ENCODE measurements around the gene HERC3.

The HERC3 gene

GRCh38 chr4:88623097-88623496 is 30.8 kb downstream of the HERC3 start:
- no peaks in the 10 kb centered on the region for H3K27me3 ChIP-seq (ENCODE audit: insufficient read depth, poor library complexity, severe bottlenecking)
- H3K4me3 ChIP-seq (replicated peaks; ENCODE audit: insufficient read depth, low read length), result no peak overlapping the region
- TF ChIP-seq GABPA (IDR thresholded peaks at IDR 0.05; ENCODE audit: low read depth), result no peak
- TF ChIP-seq SPI1 (IDR thresholded peaks at IDR 0.05; ENCODE audit: borderline replicate concordance, low read depth), result no peak
- no peak for TF ChIP-seq REST (IDR thresholded peaks at IDR 0.05; ENCODE audit: insufficient replicate concordance, low read depth)
- no peak for TF ChIP-seq CTCF (IDR thresholded peaks at IDR 0.05; ENCODE audit: insufficient read depth, low read length)
- TF ChIP-seq POLR2AphosphoS5 (IDR thresholded peaks at IDR 0.05; ENCODE audit: low read depth), result no peak
- no peak for DNase-seq (ENCODE audit: low read depth in 1 of 2, low spot score in 1 of 2)
- H3K27ac ChIP-seq (replicated peaks), result no peak overlapping the region

GRCh38 chr4:88628746-88629145 is 36.5 kb downstream of the HERC3 start:
- Histone ChIP-seq H3K4me3 (replicated peaks; ENCODE audit: insufficient read depth, low read length) (no peak overlapping the region), H3K27ac (replicated peaks) (no peak overlapping the region), H3K27me3 (ENCODE audit: insufficient read depth, poor library complexity, severe bottlenecking) (no peaks in the 10 kb centered on the region)
- no peak for TF ChIP-seq SPI1 (IDR thresholded peaks at IDR 0.05; ENCODE audit: borderline replicate concordance, low read depth)
- TF ChIP-seq CTCF (IDR thresholded peaks at IDR 0.05; ENCODE audit: insufficient read depth, low read length), result no peak
- no peak for TF ChIP-seq GABPA (IDR thresholded peaks at IDR 0.05; ENCODE audit: low read depth)
- no peak for TF ChIP-seq POLR2AphosphoS5 (IDR thresholded peaks at IDR 0.05; ENCODE audit: low read depth)
- TF ChIP-seq REST (IDR thresholded peaks at IDR 0.05; ENCODE audit: insufficient replicate concordance, low read depth), result no peak
- DNase-seq (ENCODE audit: low read depth in 1 of 2, low spot score in 1 of 2), result no peak

- Histone ChIP-seq H3K27me3 (ENCODE audit: insufficient read depth, poor library complexity, severe bottlenecking) (no peaks in the 10 kb centered on the region), H3K27ac (replicated peaks) (no peak overlapping the region), H3K4me3 (replicated peaks; ENCODE audit: insufficient read depth, low read length) (no peak overlapping the region)
- TF ChIP-seq CTCF (IDR thresholded peaks at IDR 0.05; ENCODE audit: insufficient read depth, low read length) (no peak), REST (IDR thresholded peaks at IDR 0.05; ENCODE audit: insufficient replicate concordance, low read depth) (no peak), POLR2AphosphoS5 (IDR thresholded peaks at IDR 0.05; ENCODE audit: low read depth) (no peak), SPI1 (IDR thresholded peaks at IDR 0.05; ENCODE audit: borderline replicate concordance, low read depth) (no peak), GABPA (IDR thresholded peaks at IDR 0.05; ENCODE audit: low read depth) (no peak)
- DNase-seq (ENCODE audit: low read depth in 1 of 2, low spot score in 1 of 2), result no peak
These were observed 37.5 kb downstream of the HERC3 start for GRCh38 chr4:88629826-88630225.

All from HL-60 (cell line).